Stimulated activated CD4-positive, alpha-beta T cell treated with anti-CD3 and anti-CD28 coated beads, Interleukin-1b, Interleukin-23, amount 100 ng/mL, for 1 hour (primary cell): Measurements from ENCODE around the gene CDC123.
"Not testable (repeated sequence)": the region's sequence is repeated elsewhere in the genome, so short reads cannot be mapped to it uniquely, and the experiment has no call there.

Experiments used
- DNase-seq, 2 donors: peaks; one replicate each; pipeline ENCODE4 v3.0.0-alpha.2; 2020; ENCODE audit warnings: low read depth in 2 of 2

Gene CDC123

GRCh38 chr10:12189426-12189825, 6.6 kb upstream of the CDC123 start:
- no peak for DNase-seq

GRCh38 chr10:12191715-12192114, 4.3 kb upstream of the CDC123 start:
- no peak for DNase-seq

DNA sequence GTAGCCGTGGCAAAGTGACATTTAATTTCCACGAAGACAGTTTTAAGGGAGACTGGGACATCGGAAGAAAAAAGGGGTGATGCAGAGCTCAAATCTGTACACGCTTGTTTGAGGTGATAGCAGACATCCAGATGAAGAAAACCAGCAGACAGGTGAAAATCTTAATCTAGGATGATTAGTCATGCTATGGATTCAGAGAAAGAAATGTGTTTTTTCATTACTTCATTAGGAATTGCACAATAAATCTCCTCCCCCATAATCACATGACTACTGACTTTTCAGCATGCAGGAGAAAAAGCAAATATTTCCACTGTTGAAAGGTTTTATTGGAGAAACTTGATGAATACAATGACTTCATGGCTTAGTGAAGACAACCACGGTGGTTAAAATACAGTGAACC, 2.8 kb upstream of the CDC123 start:
- DNase-seq: no peak

- no peak for DNase-seq
Observed at GRCh38 chr10:12194752-12195271, 1.2 kb upstream of the CDC123 start.

DNA sequence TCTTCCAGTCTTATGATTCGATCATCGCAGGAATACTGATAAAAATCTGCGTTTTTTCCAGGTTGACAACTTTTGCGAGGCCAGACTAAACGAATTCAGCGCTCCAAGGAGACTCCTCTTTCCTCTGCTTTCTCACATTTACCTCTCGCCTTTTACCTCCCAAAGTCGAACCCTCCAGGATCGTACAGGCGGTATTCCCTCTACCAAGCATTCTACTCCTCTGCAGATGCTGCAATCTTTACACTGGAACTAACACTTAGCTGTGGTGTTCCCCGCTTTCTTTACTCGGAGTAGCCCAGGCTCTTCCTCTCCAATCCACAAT, 746 bp upstream of the CDC123 start:
- DNase-seq: no peak

DNA sequence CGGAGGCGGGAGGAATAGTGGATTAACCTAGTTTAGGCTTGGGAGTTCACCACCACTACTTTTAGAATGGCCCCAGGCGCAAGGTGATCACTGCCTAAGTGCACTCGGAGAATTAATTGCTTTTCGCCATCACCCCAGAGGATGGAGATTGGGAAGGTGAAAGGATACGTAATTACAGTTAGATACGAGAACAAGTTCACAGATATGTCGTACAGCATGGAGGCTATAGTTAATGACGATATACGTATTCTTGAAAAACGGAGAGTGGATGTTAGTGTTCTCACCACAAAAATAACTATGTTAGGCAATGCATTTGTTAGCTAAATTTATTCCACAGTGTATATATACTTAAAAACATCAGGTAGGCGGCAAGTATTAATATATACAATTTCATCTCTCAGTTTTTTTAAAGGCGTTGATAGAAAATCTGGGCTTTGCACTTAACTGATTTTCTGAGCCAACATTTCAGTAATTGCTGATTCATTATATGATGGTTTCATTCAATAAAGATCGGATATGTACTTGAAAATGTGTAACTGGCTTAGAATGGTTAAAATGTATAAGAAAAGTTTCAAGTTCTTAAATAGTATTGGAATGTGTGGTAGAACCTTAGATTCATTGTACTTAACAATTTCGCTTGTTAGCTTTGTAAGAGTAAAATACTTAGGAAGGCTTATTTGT, 683 bp downstream of the CDC123 start:
- no peak for DNase-seq

GRCh38 chr10:12198156-12198555, 2.2 kb downstream of the CDC123 start:
- no peak for DNase-seq

DNA sequence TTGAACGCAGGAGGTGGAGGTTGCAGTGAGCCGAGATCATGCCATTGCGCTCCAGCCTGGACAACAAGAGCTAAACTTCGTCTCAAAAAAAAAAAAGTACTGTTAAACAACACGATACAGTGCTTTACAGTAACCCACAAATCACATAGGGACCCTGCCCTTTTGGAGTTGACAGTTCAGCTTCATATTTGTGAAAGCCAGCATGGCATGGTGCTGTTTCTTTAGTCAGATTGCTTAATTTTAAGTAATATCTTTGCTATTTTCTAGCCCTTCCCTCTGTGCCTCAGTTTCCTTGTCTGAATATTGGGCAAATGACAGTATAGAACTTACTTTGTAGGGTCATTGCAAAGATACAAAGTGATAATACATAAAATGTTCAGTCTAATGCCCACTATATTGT, 4.9 kb downstream of the CDC123 start:
- DNase-seq: no peak

- no peak for DNase-seq
Observed at GRCh38 chr10:12201543-12201942, 5.6 kb downstream of the CDC123 start.

- no peak for DNase-seq
Observed at GRCh38 chr10:12202226-12202625, 6.2 kb downstream of the CDC123 start.

DNA sequence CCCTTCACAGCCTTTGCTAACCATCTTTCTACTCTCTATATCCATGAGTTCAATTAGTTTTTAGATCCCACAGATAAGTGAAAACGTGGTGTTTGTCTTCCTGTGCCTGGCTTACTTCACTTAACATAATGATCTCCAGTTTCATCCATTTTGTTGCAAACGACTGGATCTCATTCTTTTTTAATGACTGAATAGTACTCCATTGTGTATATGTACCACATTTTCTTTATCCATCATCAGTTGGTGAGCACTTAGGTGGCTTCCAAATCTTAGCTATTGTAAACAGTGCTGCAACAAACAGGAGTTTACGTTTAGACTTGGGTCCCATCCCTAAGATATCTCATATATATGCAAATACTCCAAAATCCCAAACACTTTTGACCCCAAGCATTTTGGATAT, 9.1 kb downstream of the CDC123 start:
- no peak for DNase-seq

DNA sequence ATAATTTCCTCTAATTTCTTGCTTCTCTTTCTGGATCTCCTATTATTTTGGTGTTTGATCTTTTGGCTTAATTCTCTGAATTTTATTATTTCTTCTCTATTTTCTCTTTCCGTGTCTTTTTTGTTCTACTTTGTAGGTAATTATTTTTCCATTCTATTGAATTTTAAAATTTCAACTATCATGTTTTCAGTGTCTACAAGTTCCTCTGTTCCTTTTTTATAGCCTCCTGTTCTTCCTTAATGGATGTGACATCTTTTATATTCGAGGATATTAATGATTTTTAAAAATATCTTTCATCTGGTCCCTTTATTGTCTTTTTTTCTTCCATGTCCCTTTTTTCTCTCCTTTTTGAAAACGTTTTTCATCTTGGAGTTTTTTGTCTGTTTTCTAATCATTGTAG, 11.1 kb downstream of the CDC123 start:
- no peak for DNase-seq

- no peak for DNase-seq
Observed at GRCh38 chr10:12208460-12208859, 12.5 kb downstream of the CDC123 start.

- DNase-seq: no peak
Observed at GRCh38 chr10:12212454-12212853, 16.5 kb downstream of the CDC123 start.

- no peak for DNase-seq
Observed at GRCh38 chr10:12213621-12214020, 17.6 kb downstream of the CDC123 start.

DNA sequence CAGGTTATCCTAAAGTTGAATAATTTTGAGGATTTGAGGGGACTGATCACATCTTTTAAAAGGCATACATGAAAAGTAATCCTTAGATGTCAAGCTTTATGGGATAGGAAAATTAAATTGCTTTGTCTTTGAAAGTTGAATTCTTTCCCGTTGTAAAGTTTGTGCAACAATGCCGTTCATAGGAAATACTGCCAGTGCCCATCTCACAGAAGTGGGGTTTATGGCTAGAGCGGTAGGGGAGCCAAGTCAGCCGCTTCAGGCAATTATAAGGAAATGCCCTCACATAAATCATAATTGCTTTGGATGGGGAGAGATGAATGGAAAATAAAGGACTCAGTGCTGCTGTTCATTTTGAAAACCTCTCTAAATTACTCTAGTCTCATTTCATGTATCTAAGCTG, 18.1 kb downstream of the CDC123 start:
- DNase-seq: no peak

- no peak for DNase-seq
Observed at GRCh38 chr10:12214763-12215218, 18.8 kb downstream of the CDC123 start.

- no peak for DNase-seq
Observed at GRCh38 chr10:12218991-12219390, 23.0 kb downstream of the CDC123 start.

DNA sequence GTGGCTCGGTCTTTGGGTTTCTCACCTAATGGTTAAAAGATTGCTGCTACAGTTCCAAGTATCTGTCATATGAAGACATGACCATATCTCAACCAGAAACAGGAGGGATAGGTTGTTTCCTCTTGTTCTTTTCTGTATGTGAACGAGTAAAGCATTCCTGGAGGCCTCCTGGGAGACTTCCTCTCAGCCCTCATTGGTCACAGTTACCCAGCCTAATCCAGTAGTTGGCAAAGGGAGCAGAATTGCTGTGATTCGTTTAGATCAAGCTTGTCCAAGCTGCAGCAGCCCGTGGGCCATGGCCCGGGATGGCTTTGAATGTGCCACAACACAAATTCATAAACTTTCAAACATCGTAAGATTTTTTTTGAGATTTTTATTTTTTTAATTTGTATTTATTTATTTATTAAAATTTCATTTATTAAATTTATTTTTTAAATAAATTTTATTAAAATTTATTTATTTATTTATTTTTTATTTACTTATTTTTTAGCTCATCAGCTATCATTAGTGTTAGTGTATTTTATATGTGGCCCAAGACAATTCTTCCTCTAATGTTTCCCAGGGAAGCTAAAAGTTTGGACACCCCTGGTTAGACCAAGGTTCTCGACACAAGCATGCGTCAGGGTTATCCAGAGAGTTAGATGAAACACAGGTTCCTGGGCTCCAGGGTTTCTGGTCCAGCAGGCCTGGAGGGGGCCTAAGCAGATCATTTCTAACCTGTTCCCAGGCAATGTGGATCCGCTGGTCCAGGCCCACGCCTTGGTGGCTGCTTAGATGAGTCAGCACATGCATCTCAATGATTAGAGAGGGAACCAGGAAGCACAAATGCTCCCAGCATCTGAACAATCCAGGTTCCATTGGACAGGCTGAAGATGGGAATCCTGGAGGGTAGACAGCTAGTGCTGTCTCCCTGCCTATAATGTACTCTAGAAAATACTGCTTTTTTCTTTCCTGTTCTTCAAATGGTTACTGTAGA, 25.6 kb downstream of the CDC123 start:
- no peak for DNase-seq

DNA sequence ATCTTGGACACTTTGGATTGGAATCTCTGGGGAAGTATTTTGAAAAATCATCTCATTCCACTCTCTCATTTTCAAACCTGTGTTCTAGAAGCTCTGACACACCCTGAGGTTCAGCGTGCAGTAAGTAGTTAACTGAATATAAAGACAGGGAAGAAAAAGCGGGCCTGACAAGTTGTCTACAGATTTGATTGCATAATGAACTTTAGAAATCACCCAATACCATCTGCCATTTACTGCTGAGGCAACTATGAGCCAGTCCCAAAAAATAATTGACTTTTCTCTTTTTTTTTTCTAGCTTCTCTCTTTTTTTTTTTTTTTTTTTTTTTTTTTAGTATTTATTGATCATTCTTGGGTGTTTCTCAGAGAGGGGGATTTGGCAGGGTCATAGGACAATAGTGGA, 29.5 kb downstream of the CDC123 start:
- no peak for DNase-seq

DNA sequence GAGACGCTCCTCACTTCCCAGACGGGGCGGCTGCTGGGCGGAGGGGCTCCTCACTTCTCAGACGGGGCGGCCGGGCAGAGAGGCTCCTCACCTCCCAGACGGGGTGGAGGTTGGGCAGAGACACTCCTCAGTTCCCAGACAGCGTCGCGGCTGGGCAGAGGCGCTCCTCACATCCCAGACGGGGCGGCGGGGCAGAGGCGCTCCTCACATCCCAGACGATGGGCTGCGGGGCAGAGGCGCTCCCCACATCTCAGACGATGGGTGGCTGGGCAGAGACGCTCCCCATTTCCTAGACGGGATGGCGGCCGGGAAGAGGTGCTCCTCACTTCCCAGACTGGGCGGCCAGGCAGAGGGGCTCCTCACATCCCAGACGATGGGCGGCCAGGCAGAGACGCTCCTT, 30.4 kb downstream of the CDC123 start:
- not testable (repeated sequence) for DNase-seq

- DNase-seq: no peak
Observed at GRCh38 chr10:12228851-12229250, 32.9 kb downstream of the CDC123 start.

GRCh38 chr10:12234687-12235086, 38.7 kb downstream of the CDC123 start:
- DNase-seq: not testable (repeated sequence)
